Renal cortical epithelial cell (primary cell): Measurements from ENCODE around the gene BRMS1. TPM values are rescaled to one million over a fixed set of nuclear protein-coding genes. Genes with fewer than 3 reads are reported as not detected.

ENCODE experiments used
- total RNA-seq: library from RNA; depleted of rRNA; stranded (reverse); fragments of >200 nt; gene quantifications from 2 replicates; pipeline ENCODE4 v1.2.3, GENCODE V29; 2014

Gene BRMS1
- total RNA-seq, 1 donor from 2014 or later: 50.1 TPM

Other genes with a start within 250 kb of the BRMS1 start
- 12.0 and 33.4 TPM in 2 replicates for gene KLC2, start 87.4 kb downstream of the BRMS1 start, total RNA-seq
- 87.3 and 140 TPM in 2 replicates for gene RAB1B, start 76.5 kb downstream of the BRMS1 start, total RNA-seq
- gene CNIH2, start 66.9 kb downstream of the BRMS1 start, total RNA-seq: 0.15 TPM in 1 of 2 replicates, not detected in the other
- gene YIF1A, start 56.0 kb downstream of the BRMS1 start, total RNA-seq: 87.7 and 166 TPM in 2 replicates
- gene TMEM151A, start 53.2 kb downstream of the BRMS1 start, total RNA-seq: 0.10 TPM in 1 of 2 replicates, not detected in the other
- gene CD248, start 28.1 kb downstream of the BRMS1 start, total RNA-seq: under 0.01 TPM in 1 of 2 replicates, not detected in the other
- 5.9 and 7.4 TPM in 2 replicates for gene RIN1, start 8.7 kb downstream of the BRMS1 start, total RNA-seq
- gene B4GAT1, start 2.5 kb upstream of the BRMS1 start, total RNA-seq: 20.7 and 32.2 TPM in 2 replicates
- 1.4 and 5.3 TPM in 2 replicates for gene SLC29A2, start 26.7 kb upstream of the BRMS1 start, total RNA-seq
- gene NPAS4, start 75.9 kb upstream of the BRMS1 start, total RNA-seq: not detected in 2 replicates
- gene MRPL11, start 93.7 kb upstream of the BRMS1 start, total RNA-seq: 33.3 and 52.4 TPM in 2 replicates
- gene PELI3, start 121.8 kb upstream of the BRMS1 start, total RNA-seq: 4.9 and 6.7 TPM in 2 replicates
- gene DPP3, start 135.3 kb upstream of the BRMS1 start, total RNA-seq: 73.6 and 95.2 TPM in 2 replicates
- gene BBS1, start 165.5 kb upstream of the BRMS1 start, total RNA-seq: 20.7 and 120 TPM in 2 replicates
- gene ZDHHC24, start 200.9 kb upstream of the BRMS1 start, total RNA-seq: 15.4 and 15.5 TPM in 2 replicates
- not detected in 2 replicates for gene ACTN3, start 201.8 kb upstream of the BRMS1 start, total RNA-seq
- 6.6 and 46.7 TPM in 2 replicates for gene CTSF, start 223.5 kb upstream of the BRMS1 start, total RNA-seq
- gene CCDC87, start 248.0 kb upstream of the BRMS1 start, total RNA-seq: 0.35 and 0.80 TPM in 2 replicates
- 21.0 and 23.8 TPM in 2 replicates for gene CCS, start 248.1 kb upstream of the BRMS1 start, total RNA-seq